ENCODE results near the gene BCL11A.
"Not testable (repeated sequence)": the region's sequence is repeated elsewhere in the genome, so short reads cannot be mapped to it uniquely, and the experiment has no call there.

Gene BCL11A

DNA sequence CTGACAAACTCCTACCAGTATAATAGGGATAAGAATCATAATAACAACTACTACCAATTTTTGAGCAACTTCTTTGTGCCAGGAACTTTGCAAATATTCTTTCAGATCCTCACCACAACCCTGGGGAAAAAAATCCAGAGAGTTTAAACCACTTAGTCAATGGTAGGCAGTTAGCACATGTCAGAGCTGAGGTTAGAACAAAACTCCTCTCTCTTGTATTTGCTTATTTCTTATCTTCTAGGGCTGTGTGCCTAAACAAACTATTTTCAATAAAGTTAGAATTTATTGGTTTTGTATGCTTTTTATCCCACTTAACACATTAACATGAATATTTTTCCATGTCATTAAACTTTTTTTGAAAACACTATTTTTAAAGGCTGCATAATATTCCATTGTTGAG, 127.1 kb downstream of the BCL11A start:
- TF ChIP-seq CTCF (conservative IDR thresholded peaks at IDR 0.05), result no peak
- no peak overlapping the region for H3K27ac ChIP-seq

- no peak overlapping the region for H3K27ac ChIP-seq
- no peak for TF ChIP-seq CTCF (conservative IDR thresholded peaks at IDR 0.05)
Measured at GRCh38 chr2:60424233-60424632, 129.2 kb downstream of the BCL11A start.

DNA sequence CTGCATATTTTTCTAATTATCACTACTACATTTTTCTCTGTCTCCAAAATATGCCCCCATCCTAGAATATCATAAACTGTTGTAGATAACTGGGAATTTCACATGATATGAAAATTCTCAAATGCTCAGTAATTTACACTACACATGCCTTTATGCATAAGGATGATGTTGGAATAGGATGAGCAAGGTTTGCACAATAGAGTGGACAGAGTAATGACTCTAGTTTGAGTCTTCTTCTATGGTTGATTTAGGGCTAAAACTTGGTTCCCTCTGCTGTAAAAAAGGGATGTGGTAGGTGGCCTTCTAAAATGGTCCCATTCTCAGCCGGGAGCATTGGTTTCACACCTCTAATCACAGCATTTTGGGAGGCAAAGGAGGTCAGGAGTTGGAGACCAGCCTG, 129.9 kb downstream of the BCL11A start:
- TF ChIP-seq CTCF (conservative IDR thresholded peaks at IDR 0.05), result no peak
- H3K27ac ChIP-seq, result no peak overlapping the region

- no peak overlapping the region for H3K27ac ChIP-seq
- TF ChIP-seq CTCF (conservative IDR thresholded peaks at IDR 0.05), result no peak
Measured at GRCh38 chr2:60422826-60423483, 130.5 kb downstream of the BCL11A start.

GRCh38 chr2:60417210-60417609, 136.2 kb downstream of the BCL11A start:
- not testable (repeated sequence) for H3K27ac ChIP-seq

DNA sequence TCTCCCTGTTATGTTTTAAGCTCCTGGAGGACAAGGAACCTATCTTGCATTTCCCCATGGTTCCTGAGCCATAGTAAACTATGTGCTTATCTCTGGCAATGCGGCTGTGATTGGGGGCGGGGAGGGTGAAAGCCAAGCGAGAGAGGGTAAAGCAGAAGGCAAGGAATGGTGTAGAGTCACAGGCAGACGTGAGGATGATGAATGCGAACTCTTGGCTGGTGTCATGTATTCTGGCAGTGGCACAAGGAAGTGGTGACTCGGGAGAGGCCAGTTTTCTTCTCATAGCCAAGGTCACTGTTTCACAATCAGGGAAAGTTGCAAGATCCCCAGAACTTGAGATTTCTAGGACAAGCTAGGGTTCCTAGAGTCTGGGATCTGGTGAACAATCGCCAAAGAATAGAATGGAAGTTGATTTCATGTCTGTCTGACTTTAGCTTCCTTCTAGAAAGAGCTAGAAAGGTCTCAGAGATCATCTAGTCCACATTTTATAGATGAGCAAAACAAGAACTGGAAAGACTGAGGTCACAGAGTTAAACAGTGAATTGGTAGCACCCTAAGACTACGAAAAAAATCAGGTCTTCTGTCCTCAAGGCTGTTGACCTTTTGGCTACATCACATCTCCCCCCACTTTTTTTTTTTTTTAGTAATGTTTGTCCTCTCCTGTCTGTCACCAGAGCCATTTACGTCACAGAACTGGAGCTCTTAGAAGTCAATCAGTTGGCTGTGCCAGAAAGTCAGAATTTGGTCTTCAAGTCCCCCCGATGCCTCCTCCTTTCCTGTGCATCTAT, 137.0 kb downstream of the BCL11A start:
- H3K27ac ChIP-seq, result no peak overlapping the region
- no peak for TF ChIP-seq CTCF (conservative IDR thresholded peaks at IDR 0.05)

- TF ChIP-seq CTCF (conservative IDR thresholded peaks at IDR 0.05), result no peak
- H3K27ac ChIP-seq, result no peak overlapping the region
Measured at GRCh38 chr2:60415814-60416213, 137.6 kb downstream of the BCL11A start.
